H9 (cell line): ENCODE data around the gene KRT84. TPM values are rescaled to one million over a fixed set of nuclear protein-coding genes. Genes with fewer than 3 reads are reported as not detected.

ENCODE experiments used
- DNase-seq: peaks from one replicate; pipeline ENCODE4 v3.0.0-alpha.2; 2017
- H2AFZ ChIP-seq: one replicate; pipeline ENCODE4 v1.6.1; 2013; ENCODE audit warnings: mild to moderate bottlenecking, low read length, control low read depth, moderate library complexity
- H2AK5ac ChIP-seq: 2 replicates; pipeline ENCODE4 v1.6.1; 2013; ENCODE audit warnings: low read length, control low read depth, mixed read lengths; ENCODE audit not compliant: insufficient read length
- H2BK120ac ChIP-seq: one replicate; pipeline ENCODE4 v1.6.1; 2013; ENCODE audit warnings: low read depth, mild to moderate bottlenecking, low read length, control low read depth, inconsistent platforms; ENCODE audit not compliant: poor library complexity, severe bottlenecking
- H2BK12ac ChIP-seq: 2 replicates; pipeline ENCODE4 v1.6.1; 2013; ENCODE audit warnings: low read length, control low read depth, mixed read lengths, low read depth; ENCODE audit not compliant: insufficient read length
- H2BK15ac ChIP-seq: 2 replicates; pipeline ENCODE4 v1.6.1; 2013; ENCODE audit warnings: low read depth, low read length, control low read depth
- H2BK20ac ChIP-seq: one replicate; pipeline ENCODE4 v1.6.1; 2013; ENCODE audit warnings: low read depth, mild to moderate bottlenecking, low read length, control low read depth, inconsistent platforms; ENCODE audit not compliant: poor library complexity, severe bottlenecking
- H2BK5ac ChIP-seq: 2 replicates; pipeline ENCODE4 v1.6.1; 2013; ENCODE audit warnings: low read length, control low read depth, mixed read lengths; ENCODE audit not compliant: insufficient read length
- H3K14ac ChIP-seq: 2 replicates; pipeline ENCODE4 v1.6.1; 2013; ENCODE audit warnings: low read length, control low read depth; ENCODE audit not compliant: insufficient read depth
- H3K18ac ChIP-seq: 2 replicates; pipeline ENCODE4 v1.6.1; 2013; ENCODE audit warnings: low read depth, mild to moderate bottlenecking, mixed read lengths, low read length, control low read depth; ENCODE audit not compliant: insufficient read length
- H3K23ac ChIP-seq: 2 replicates; pipeline ENCODE4 v1.6.1; 2013; ENCODE audit warnings: low read length, control low read depth, mixed read lengths, low read depth; ENCODE audit not compliant: insufficient read length
- H3K23me2 ChIP-seq: 2 replicates; pipeline ENCODE4 v1.6.1; 2013; ENCODE audit warnings: low read depth, mild to moderate bottlenecking, mixed read lengths, low read length, control low read depth; ENCODE audit not compliant: insufficient read length, poor library complexity, severe bottlenecking
- H3K27ac ChIP-seq: 2 replicates; pipeline ENCODE4 v1.5.1; 2013; ENCODE audit warnings: low read length, control low read depth, mixed read lengths, low read depth; ENCODE audit not compliant: insufficient read length
- H3K27me3 ChIP-seq: 2 replicates; pipeline ENCODE4 v1.6.1; 2013; ENCODE audit warnings: low read length, control low read depth, inconsistent platforms; ENCODE audit not compliant: insufficient read depth
- H3K4ac ChIP-seq: 2 replicates; pipeline ENCODE4 v1.6.1; 2013; ENCODE audit warnings: low read depth, mild to moderate bottlenecking, control low read depth, inconsistent platforms, low read length, moderate library complexity
- H3K4me1 ChIP-seq: 2 replicates; pipeline ENCODE4 v1.6.1; 2013; ENCODE audit warnings: low read length, control low read depth, inconsistent platforms; ENCODE audit not compliant: insufficient read depth
- H3K4me2 ChIP-seq: 2 replicates; pipeline ENCODE4 v1.6.1; 2013; ENCODE audit warnings: low read length, control low read depth, mixed read lengths; ENCODE audit not compliant: insufficient read length, insufficient read depth
- H3K56ac ChIP-seq: 2 replicates; pipeline ENCODE4 v1.6.1; 2013; ENCODE audit warnings: low read depth, mild to moderate bottlenecking, mixed read lengths, low read length, control low read depth; ENCODE audit not compliant: insufficient read length
- H3K79me1 ChIP-seq: 2 replicates; pipeline ENCODE4 v1.6.1; 2013; ENCODE audit warnings: low read depth, mild to moderate bottlenecking, moderate library complexity, low read length, control low read depth, inconsistent platforms; ENCODE audit not compliant: insufficient read depth, poor library complexity, severe bottlenecking
- H3K79me2 ChIP-seq: 2 replicates; pipeline ENCODE4 v1.6.1; 2013; ENCODE audit warnings: low read length, control low read depth, inconsistent platforms; ENCODE audit not compliant: insufficient read depth
- H3K9ac ChIP-seq: 2 replicates; pipeline ENCODE4 v1.6.1; 2013; ENCODE audit warnings: low read length, control low read depth, mixed read lengths; ENCODE audit not compliant: insufficient read length; ENCODE audit errors: extremely low read depth
- H3K9me3 ChIP-seq: one replicate; pipeline ENCODE4 v1.6.1; 2013; ENCODE audit warnings: low read depth, low read length, inconsistent platforms; ENCODE audit not compliant: control insufficient read depth
- H3T11ph ChIP-seq: one replicate; pipeline ENCODE4 v1.6.1; 2013; ENCODE audit warnings: mild to moderate bottlenecking, low read length, control low read depth, inconsistent platforms
- H4K20me1 ChIP-seq: one replicate; pipeline ENCODE4 v1.6.1; 2013; ENCODE audit not compliant: control insufficient read depth, insufficient read length, insufficient read depth
- H4K5ac ChIP-seq: 2 replicates; pipeline ENCODE4 v1.6.1; 2013; ENCODE audit warnings: low read depth, mild to moderate bottlenecking, mixed read lengths, low read length, control low read depth; ENCODE audit not compliant: insufficient read length
- H4K8ac ChIP-seq: replicated peaks from 2 replicates; pipeline ENCODE4 v1.6.1; 2013; ENCODE audit warnings: low read length, control low read depth, mixed read lengths, low read depth; ENCODE audit not compliant: insufficient read length
- H4K91ac ChIP-seq: 2 replicates; pipeline ENCODE4 v1.6.1; 2013; ENCODE audit warnings: low read depth, mild to moderate bottlenecking, moderate library complexity, mixed read lengths, low read length, control low read depth; ENCODE audit not compliant: insufficient read length
- H3K27ac Mint-ChIP-seq, 3 experiments: 2 replicates in 2 of 3; 3 replicates in 1 of 3; pipeline ENCODE4 v1.8.0; 2020 to 2021; ENCODE audit warnings: mixed read lengths in 3 of 3, mild to moderate bottlenecking in 1 of 3, moderate library complexity in 1 of 3
- H3K27me3 Mint-ChIP-seq: 2 replicates; pipeline ENCODE4 v1.8.0; 2021; ENCODE audit warnings: low read depth, mild to moderate bottlenecking, moderate library complexity, mixed read lengths
- H3K36me3 Mint-ChIP-seq, 3 experiments: 2 replicates in 2 of 3; 3 replicates in 1 of 3; pipeline ENCODE4 v1.8.0; 2020 to 2021; ENCODE audit warnings: low read depth in 3 of 3, mixed read lengths in 3 of 3; ENCODE audit not compliant: insufficient read depth in 1 of 3
- H3K4me1 Mint-ChIP-seq, 2 experiments: 2 replicates each; pipeline ENCODE4 v1.8.0; 2020; ENCODE audit warnings: mixed read lengths in 2 of 2
- H3K4me3 Mint-ChIP-seq, 2 experiments: 2 replicates in 1 of 2; 3 replicates in 1 of 2; pipeline ENCODE4 v1.8.0; 2020 to 2021; ENCODE audit warnings: mild to moderate bottlenecking in 2 of 2, mixed read lengths in 2 of 2, moderate library complexity in 1 of 2
- H3K9me3 Mint-ChIP-seq, 2 experiments: 2 replicates in 1 of 2; 3 replicates in 1 of 2; pipeline ENCODE4 v1.8.0; 2020; ENCODE audit warnings: mild to moderate bottlenecking in 2 of 2, mixed read lengths in 2 of 2, moderate library complexity in 1 of 2
- WGBS: extraction: QIAGEN DNeasy Blood & Tissue Kit; methylation state at CpG from one replicate; pipeline ENCODE4 v1.1.7; 2013; ENCODE audit warnings: missing lambda C conversion rate, low lambda C conversion rate, mixed read lengths; ENCODE audit not compliant: insufficient read length; ENCODE audit errors: extremely low coverage; 5-methylcytosine and 5-hydroxymethylcytosine counted together
- total RNA-seq: library from RNA; stranded (reverse); gene quantifications from 2 replicates; pipeline ENCODE4 v1.2.1, GENCODE V29; 2021
- TF ChIP-seq, protein P1 (sequence below): fragments of 200-600 bp; sonication (generic); conservative IDR thresholded peaks from 3 replicates; pipeline ENCODE4 v1.8.0; 2021; ENCODE audit warnings: antibody characterized with exemption, mild to moderate bottlenecking

The KRT84 gene
- total RNA-seq, 1 experiment from 2014 or later = not detected

DNA sequence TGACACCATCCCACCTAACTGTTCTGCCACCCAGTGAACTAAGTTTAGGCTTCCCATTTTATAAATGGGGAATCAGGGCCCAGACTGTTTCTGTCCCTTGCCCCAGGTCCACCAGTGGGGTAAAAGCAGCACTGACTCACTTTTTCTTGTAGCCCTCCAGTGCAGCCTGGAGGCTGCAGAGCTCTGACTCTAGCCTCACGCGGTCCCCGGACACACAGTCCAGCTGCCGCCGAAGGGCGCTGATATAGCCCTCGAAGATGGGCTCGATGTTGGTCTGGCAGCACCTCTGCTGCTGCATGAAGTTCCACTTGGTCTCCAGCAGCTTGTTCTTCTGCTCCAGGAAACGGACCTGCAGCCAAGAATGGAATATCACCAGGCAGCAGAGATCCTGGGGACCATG lies 18.1 kb upstream of the KRT84 start:
- no peak overlapping the region for H3K4ac ChIP-seq

More for the DNA sequence above, 18.1 kb upstream of the KRT84 start:
- H3K27me3 ChIP-seq = no peaks in the 10 kb centered on the region; the same call in 1 of the 2 replicates
- no peak overlapping the region for H3K27ac ChIP-seq
- WGBS = no CpG with 5 or more reads among the region's 9 CpGs
- H4K20me1 ChIP-seq = no peaks in the 10 kb centered on the region
- no peak for DNase-seq
- H3K27ac Mint-ChIP-seq = no peak overlapping the region
- H3K27me3 Mint-ChIP-seq = peaks cover 3% of the 10 kb centered on the region
- H3K56ac ChIP-seq = no peak overlapping the region
- H3K79me2 ChIP-seq = no peaks in the 10 kb centered on the region
- no peaks in the 10 kb centered on the region for H3K23me2 ChIP-seq
- peaks cover 1% of the 10 kb centered on the region; the same call in 1 of the 2 replicates for H3K4me1 ChIP-seq
- no peak overlapping the region for H3T11ph ChIP-seq
- no peaks in the 10 kb centered on the region for H3K79me1 ChIP-seq
- H3K18ac ChIP-seq = no peak overlapping the region
- no peak overlapping the region for H2BK12ac ChIP-seq
- peaks cover 0 to 3% (median 1%) of the 10 kb centered on the region in 3 experiments; a peak in 4 of 7 replicates for H3K36me3 Mint-ChIP-seq
- H3K9me3 ChIP-seq = no peaks in the 10 kb centered on the region
- H4K91ac ChIP-seq = no peak overlapping the region
- TF ChIP-seq, protein P1, sequence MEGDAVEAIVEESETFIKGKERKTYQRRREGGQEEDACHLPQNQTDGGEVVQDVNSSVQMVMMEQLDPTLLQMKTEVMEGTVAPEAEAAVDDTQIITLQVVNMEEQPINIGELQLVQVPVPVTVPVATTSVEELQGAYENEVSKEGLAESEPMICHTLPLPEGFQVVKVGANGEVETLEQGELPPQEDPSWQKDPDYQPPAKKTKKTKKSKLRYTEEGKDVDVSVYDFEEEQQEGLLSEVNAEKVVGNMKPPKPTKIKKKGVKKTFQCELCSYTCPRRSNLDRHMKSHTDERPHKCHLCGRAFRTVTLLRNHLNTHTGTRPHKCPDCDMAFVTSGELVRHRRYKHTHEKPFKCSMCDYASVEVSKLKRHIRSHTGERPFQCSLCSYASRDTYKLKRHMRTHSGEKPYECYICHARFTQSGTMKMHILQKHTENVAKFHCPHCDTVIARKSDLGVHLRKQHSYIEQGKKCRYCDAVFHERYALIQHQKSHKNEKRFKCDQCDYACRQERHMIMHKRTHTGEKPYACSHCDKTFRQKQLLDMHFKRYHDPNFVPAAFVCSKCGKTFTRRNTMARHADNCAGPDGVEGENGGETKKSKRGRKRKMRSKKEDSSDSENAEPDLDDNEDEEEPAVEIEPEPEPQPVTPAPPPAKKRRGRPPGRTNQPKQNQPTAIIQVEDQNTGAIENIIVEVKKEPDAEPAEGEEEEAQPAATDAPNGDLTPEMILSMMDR = no peak
- H3K9me3 Mint-ChIP-seq = peaks cover 8 to 9% of the 10 kb centered on the region in 2 experiments
- no peak overlapping the region for H3K9ac ChIP-seq
- no peak overlapping the region for H2AFZ ChIP-seq
- H2BK5ac ChIP-seq = no peak overlapping the region
- H3K4me3 Mint-ChIP-seq = no peak overlapping the region
- H3K4me1 Mint-ChIP-seq = peaks cover 10 to 13% of the 10 kb centered on the region in 2 experiments
- H3K23ac ChIP-seq = no peak overlapping the region
- H2BK20ac ChIP-seq = no peak overlapping the region
- no peak overlapping the region for H3K14ac ChIP-seq
- H2BK120ac ChIP-seq = no peak overlapping the region
- no peak overlapping the region for H3K4me2 ChIP-seq
- H2AK5ac ChIP-seq = no peak overlapping the region
- H2BK15ac ChIP-seq = no peak overlapping the region
- no peak overlapping the region for H4K5ac ChIP-seq
- H4K8ac ChIP-seq = no peak overlapping the region
